Fibroblast of mammary gland (primary cell): ENCODE data around the gene FCRLA.
A peak's percentile ranks its signal among the peaks of the same experiment; 100 is the strongest.
"Not testable (repeated sequence)": the region's sequence is repeated elsewhere in the genome, so short reads cannot be mapped to it uniquely, and the experiment has no call there.

ENCODE experiments used
- DNase-seq: peaks from one replicate; pipeline ENCODE4 v3.0.0-alpha.2; 2010; ENCODE audit warnings: low read depth
- H3K4me3 ChIP-seq: 2 replicates; pipeline ENCODE4 v1.5.1; 2011; ENCODE audit warnings: low read depth, mild to moderate bottlenecking, low read length, moderate library complexity; ENCODE audit not compliant: control insufficient read depth
- CTCF ChIP-seq: conservative IDR thresholded peaks from 2 replicates; pipeline ENCODE4 v1.5.1; 2011; ENCODE audit warnings: low read depth, low read length, inconsistent platforms; ENCODE audit not compliant: control insufficient read depth, insufficient read depth

FCRLA gene

GRCh38 chr1:161706482-161707347, at the start of gene FCRLA:
Gene FCRLA, plus strand, starts transcription at chr1:161707229. Its CDS starts 36 bp downstream, at chr1:161707265.
- no peak within 1 kb of the TSS for H3K4me3 ChIP-seq
- no peak for TF ChIP-seq CTCF
- peak; percentile 98 for DNase-seq

DNA sequence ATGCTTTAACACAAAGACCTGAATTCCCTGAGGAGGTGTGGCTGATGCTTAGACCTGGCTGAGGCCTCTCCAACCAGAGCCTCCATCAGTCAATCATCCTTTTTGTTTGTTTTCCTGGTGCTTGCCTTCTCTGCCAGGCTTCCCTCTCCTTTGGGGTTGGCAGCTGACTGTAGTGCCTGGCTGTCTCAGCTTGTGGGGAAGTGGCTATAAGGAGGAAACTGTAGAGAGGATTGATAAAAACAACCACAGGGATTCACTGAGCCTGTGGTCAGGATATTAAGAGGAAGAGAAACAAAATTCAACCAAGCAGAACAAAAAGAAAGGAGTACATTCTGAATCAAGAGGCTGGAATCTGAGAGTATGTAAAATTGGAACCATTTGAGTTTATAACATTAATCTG, 48.5 kb upstream of the FCRLA start:
- DNase-seq, H3K4me3 ChIP-seq: not testable (repeated sequence)

GRCh38 chr1:161661660-161662311, 45.2 kb upstream of the FCRLA start:
- not testable (repeated sequence) for DNase-seq

DNA sequence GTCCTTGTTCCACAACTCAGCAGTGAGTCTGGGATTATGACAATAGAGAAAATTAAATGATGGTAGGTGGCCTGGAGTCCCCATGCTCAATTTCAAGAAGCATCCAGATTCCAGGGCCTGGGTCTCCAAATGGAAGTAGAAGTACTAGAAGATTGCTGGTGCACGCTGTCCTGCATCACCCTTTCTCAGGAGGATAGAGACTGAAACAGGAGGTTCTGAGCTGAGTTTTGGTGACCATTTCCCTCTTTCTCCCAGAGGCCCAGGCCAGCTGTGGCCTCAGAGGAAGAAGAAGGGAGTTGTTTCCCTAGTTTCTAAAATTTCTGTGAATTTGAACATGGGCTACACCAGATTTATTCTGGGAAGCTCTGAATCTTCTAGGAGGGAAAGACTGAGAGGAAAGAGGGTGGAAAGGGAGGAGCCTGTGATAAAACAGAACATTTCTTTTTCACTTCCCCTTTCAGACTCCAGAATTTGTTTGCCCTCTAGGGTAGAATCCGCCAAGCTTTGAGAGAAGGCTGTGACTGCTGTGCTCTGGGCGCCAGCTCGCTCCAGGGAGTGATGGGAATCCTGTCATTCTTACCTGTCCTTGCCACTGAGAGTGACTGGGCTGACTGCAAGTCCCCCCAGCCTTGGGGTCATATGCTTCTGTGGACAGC, 44.2 kb upstream of the FCRLA start, which contains the start of gene FCGR2B:
FCGR2B (plus strand) TSS at position 460 of the 656 bp plus-strand sequence; CDS start at position 559, 99 bp downstream.
- not testable (repeated sequence) for DNase-seq, H3K4me3 ChIP-seq

More at GRCh38 chr1:161661660-161662311, 45.2 kb upstream of the FCRLA start:
- not testable (repeated sequence) for H3K4me3 ChIP-seq

DNA sequence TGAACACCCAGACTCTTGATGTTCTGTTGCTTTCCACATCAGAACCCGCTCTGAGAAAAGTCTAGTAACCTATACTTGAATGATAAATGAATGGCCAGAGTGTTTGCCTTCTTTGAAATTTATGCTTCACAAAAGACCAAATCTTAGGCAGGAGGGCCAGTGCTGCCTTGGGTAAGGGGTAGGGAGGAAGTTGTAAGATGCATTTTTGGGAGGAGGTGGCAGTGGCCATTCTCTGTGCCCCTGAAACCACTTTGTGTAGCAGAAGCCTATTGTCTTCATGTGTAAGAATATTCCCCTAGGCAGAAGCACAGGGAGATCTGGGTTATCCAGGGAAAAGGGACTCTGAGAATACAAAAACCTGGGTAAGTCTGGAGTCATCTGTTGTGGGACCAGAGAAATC, 43.5 kb upstream of the FCRLA start:
- DNase-seq, H3K4me3 ChIP-seq: not testable (repeated sequence)

DNA sequence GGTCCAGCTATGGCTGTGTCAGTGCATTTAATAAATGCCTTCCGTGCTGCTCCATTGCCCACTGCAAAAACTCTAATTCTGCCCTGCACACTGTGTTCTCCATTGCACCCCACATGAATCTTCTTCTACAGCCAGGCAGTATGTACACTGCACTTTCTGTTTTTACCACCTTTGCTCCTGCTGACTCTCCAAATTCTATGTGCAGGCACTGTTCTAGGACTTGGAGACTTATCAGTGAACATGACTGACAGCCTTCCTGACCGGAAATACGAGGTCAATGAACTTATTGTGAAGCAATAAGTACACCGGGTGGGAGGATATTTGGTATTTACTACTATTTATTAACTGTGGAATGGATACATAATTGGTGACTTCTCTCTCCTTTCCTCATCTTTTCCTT, 42.3 kb upstream of the FCRLA start:
- DNase-seq, H3K4me3 ChIP-seq: not testable (repeated sequence)

DNA sequence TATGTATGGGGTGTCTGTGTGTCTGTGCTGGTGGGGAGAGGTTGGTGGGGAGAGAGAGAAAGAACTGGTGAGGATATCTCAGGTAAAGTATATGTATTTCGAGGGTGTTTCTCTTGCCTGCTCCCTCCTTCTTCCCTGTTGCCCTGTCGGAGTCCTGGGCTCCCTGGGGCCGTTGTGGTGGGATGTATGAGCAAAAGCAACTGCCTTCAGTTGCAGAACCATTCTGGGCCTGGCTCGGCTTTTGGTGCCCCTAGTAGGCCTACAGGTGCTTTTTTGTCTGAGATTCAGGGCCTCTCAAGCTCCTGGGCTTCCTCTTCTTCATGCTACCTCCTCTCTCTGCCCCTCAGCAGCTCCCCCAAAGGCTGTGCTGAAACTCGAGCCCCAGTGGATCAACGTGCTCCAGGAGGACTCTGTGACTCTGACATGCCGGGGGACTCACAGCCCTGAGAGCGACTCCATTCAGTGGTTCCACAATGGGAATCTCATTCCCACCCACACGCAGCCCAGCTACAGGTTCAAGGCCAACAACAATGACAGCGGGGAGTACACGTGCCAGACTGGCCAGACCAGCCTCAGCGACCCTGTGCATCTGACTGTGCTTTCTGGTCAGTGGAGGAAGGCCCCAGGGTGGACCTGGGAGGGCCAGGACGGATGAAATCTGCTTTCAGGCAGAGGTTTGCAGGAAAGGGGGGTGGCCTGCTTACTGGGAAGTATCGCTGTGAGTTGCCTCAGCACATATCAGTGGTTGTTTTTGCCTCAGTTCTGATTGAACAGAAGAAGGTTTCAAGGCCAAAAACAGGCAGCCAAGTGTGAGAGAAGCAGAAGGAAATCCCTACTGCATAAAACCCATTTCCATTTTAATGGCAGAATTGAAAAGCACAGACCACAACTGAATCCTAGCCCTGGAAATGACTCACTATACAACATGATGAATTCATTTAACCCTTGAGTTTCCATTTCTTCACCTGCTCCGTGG, 35.7 kb upstream of the FCRLA start:
- not testable (repeated sequence) for H3K4me3 ChIP-seq, DNase-seq

DNA sequence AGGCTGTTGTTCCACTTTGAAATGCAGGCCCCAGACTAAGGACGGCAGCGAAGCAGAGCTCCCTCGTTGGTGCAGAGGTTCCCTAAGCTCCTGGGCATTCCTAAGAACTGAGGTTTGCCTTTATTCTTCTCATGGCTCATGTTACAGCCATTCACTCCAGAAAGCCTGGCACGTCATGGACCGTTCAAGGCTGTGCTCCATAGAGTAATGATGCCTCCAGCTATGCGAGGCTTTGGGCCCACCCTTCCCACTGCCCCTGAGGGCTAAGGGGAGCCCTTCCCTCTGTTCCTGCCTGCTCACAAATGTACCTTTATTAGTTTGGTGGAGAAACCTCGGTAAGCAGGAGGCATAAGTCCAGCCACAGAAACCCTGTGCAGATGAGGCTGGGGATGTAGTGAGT, 33.6 kb upstream of the FCRLA start:
- not testable (repeated sequence) for H3K4me3 ChIP-seq, DNase-seq

- not testable (repeated sequence) for DNase-seq, H3K4me3 ChIP-seq
Observed at GRCh38 chr1:161674447-161674846, 32.6 kb upstream of the FCRLA start.

DNA sequence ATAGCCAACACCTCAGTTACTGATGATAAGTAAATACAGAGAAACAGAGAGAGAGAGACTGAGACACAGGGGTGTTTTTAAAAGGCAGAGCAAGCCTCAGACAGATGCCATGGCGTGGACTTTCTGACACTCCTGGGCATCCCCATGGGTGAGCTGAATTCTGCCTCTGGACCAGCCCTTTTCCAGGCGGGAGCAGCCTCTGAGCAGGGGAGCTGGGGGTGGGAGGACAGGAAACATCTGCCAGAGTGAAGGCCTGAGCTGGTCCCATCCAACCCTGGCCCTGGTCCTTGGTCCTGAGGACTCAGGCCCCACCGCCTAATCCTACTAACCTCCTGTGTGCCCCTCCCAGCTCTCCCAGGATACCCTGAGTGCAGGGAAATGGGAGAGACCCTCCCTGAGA, 32.1 kb upstream of the FCRLA start:
- H3K4me3 ChIP-seq, result not testable (repeated sequence)

GRCh38 chr1:161676441-161676840, 30.6 kb upstream of the FCRLA start:
- DNase-seq, result no peak
- H3K4me3 ChIP-seq, result no peak overlapping the region
- no peak for TF ChIP-seq CTCF

More for the DNA sequence above, 32.1 kb upstream of the FCRLA start:
- not testable (repeated sequence) for DNase-seq
